Skin epidermis (tissue), 12 donors: Measurements from ENCODE around the gene ARVCF.

ENCODE experiments used
- H3K27ac ChIP-seq, 21 experiments: fragments of 200-600 bp; sonication (generic) in 11 of 21; one replicate each; pipeline ENCODE4 v1.5.0; 2020; ENCODE audit warnings: mild to moderate bottlenecking in 3 of 21, inconsistent platforms in 2 of 21, moderate library complexity in 2 of 21
- H3K4me3 ChIP-seq, 7 experiments: fragments of 200-600 bp; sonication (generic) in 2 of 7; one replicate each; pipeline ENCODE4 v1.5.0; 2020; ENCODE audit warnings: inconsistent platforms in 2 of 7, mild to moderate bottlenecking in 2 of 7, moderate library complexity in 1 of 7

Gene ARVCF

DNA sequence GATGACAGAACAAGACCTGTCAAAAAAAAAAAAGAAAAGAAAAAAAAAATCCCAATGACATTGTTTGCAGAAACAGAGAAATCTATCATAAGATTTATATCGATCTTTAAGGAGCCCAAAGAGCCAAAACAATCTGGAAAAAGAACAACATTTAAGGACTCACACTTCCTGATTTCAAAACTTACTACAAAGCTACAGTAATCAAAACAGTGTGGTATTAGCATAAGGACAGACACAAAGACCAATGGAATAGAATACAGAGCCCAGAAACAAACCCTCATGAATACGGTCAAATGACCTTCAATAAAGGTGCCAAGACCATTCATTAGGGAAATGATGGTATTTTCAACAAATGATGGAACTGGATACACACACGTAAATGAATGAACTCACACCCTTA is 12.2 kb downstream of the ARVCF start:
- Histone ChIP-seq H3K4me3 (no peak overlapping the region), H3K27ac (no peak overlapping the region)

DNA sequence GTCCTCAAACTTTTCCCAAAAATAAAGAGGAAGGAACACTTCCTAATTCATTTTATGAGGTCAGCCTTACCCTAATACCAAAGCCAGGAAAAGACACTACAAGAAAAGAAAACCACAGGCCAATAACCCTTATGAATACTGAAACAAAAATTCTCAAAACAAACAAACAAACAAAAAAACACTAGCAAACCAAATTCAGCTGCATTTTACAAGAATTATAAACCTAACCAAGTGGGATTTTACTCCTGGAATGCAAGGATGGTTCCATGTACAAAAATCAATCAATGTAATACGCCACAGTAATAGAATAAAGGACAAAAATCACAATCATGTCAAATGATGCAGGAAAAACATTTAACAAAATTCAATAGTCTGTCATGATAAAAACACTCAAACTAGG is 13.3 kb downstream of the ARVCF start:
- Histone ChIP-seq H3K27ac (no peak overlapping the region), H3K4me3 (no peak overlapping the region)

- H3K27ac ChIP-seq, result no peak overlapping the region
- no peak overlapping the region for H3K4me3 ChIP-seq
Observed at GRCh38 chr22:20002636-20003035, 14.0 kb downstream of the ARVCF start.

DNA sequence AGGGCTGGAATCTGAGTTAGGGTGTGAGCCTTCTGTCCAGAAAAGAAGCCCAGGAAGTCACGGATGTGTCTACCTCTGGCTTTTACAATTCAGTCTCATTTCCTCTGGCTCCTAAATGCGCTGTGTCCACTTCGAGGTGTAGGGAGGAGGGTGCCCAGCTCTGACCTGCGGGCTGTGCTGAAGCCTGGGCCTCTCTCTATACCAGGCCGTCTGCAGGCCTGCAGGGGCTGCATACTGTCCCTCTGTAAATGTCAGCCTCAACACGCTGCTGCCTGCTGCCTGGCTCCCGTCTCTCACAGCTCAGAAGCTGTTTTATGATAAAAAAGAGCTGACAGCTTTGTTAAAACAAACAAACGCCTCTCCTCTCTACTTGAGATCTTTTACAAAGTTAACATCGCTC is 14.5 kb downstream of the ARVCF start:
- H3K4me3 ChIP-seq, result no peak overlapping the region
- H3K27ac ChIP-seq, result no peak overlapping the region

GRCh38 chr22:20001082-20001638 is 15.5 kb downstream of the ARVCF start:
- H3K27ac ChIP-seq, result no peak overlapping the region

GRCh38 chr22:20000246-20001081 is 16.2 kb downstream of the ARVCF start:
- no peak overlapping the region for H3K27ac ChIP-seq
- no peak overlapping the region for H3K4me3 ChIP-seq

More at GRCh38 chr22:20001082-20001638, 15.5 kb downstream of the ARVCF start:
- H3K4me3 ChIP-seq, result no peak overlapping the region

GRCh38 chr22:19998991-19999820 is 17.4 kb downstream of the ARVCF start:
- H3K4me3 ChIP-seq, result no peak overlapping the region
- H3K27ac ChIP-seq, result peak overlapping the region in 1 of 21 experiments; percentile 28

GRCh38 chr22:19998232-19998951 is 18.2 kb downstream of the ARVCF start:
- H3K27ac ChIP-seq, result peak overlapping the region in 1 of 21 experiments; percentile 28

DNA sequence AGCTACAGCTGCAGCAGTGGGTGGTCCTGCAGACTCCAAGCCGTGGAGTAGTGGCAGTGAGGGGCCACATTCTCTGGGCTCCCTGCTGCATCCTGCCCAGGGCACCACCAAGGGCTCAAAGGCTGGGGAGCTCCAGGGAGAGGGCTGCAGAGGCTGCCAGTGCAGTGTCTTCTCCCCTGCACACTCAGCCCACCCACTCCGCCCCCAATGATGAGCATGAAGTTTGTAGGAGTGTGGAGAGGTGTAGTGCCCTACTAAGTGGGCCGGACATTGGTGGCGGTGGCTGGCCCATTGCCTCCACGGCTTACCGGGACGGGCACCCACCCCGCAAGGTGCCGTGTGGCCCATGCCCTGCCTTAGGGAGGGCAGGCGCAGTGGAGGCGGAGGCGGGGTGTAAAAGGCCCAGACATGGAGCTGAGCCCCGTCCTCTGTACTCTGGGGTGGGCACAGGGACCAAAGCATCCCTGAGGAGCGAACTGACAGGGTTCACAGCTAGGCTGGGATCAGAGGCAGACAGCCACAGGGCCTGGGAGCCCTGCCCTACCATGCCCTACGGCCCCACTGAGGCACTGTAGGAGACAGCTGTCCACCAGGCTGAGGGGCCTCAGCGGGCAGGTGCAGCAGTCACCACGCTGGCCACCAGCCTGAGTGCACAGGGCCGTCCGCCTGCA is 18.9 kb downstream of the ARVCF start:
- peak overlapping the region in 1 of 21 experiments; percentile 28 for H3K27ac ChIP-seq

More at GRCh38 chr22:19998232-19998951, 18.2 kb downstream of the ARVCF start:
- H3K4me3 ChIP-seq, result no peak overlapping the region

DNA sequence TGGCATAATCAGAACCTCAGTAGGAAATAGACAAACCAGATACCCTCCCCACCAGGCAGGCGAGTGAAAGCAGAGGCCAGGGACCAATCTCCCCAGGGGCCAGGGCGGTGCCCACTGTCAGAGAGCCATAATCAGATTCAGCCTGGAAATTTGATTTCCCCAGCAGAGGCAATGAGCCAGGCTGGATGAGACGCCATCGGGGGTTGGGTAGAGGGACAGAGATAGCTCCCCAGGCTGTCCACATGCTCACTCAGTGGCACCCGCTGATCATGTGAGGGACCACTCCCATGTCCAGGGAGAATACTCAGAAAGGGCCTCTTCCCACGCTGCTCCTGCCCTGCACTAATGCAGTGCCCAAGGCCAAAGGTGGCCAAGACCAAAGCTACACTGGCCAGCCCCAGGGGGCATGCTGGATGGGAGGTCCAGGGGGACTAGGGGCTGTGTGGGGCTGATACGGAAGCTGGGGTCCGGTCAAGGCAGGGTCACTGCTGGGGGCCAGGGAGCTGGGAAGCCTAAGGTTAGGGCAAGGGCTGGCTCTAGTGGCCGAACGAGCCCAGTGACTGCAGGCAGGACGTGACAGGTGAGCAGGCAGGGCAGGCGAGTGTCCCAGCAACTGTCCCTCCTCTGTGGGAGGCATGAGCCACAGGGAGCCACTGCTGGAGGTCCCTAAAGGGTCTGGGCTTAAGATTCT is 19.8 kb downstream of the ARVCF start:
- peak overlapping the region in 3 of 21 experiments; percentile 33 to 83 (median 61) for H3K27ac ChIP-seq
- no peak overlapping the region for H3K4me3 ChIP-seq

More for the DNA sequence above, 18.9 kb downstream of the ARVCF start:
- no peak overlapping the region for H3K4me3 ChIP-seq

DNA sequence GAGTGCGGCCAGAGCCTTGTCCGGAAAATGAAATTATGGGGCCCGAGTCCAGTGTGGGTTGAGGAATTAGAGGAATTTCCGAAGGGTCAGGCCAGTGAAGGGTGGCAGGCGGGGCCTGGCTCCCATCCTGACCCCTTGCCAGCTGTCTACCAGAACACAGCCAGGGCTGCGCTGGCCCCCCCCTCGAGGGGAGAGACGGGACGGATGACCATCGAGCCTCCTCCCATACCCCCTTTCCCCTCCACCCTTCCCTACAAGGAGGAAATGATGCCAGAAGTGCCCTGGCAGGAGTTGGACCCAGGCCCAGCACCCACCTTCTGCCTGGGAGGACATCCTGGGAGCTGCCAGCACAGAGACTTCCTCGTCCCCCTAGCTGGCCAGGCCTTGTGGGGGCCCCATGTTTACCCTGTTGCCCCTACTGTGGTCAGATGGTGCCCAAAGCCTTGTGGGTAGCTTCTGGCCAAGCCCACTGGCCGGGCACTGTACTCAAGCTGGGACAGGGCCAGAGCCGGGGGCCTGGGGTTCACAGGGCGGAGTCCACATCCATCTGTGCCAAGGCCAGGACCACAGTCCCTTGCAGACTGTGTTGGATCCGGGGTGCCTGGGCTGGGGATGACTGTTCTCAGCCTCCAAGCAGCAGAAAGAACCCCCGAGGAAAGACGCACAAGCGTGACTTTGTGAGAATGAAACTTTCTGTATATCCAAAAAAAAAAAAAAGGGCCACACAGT is 20.8 kb downstream of the ARVCF start:
- H3K27ac ChIP-seq, result peak overlapping the region in 8 of 21 experiments; percentile 21 to 83 (median 56)
- H3K4me3 ChIP-seq, result no peak overlapping the region

- Histone ChIP-seq H3K27ac (peak overlapping the region in 4 of 21 experiments; percentile 21 to 83 (median 71)), H3K4me3 (no peak overlapping the region)
Observed at GRCh38 chr22:19994851-19995610, 21.6 kb downstream of the ARVCF start.

GRCh38 chr22:19993926-19994325 is 22.7 kb downstream of the ARVCF start:
- Histone ChIP-seq H3K4me3 (no peak overlapping the region), H3K27ac (no peak overlapping the region)

GRCh38 chr22:19992921-19993355 is 23.7 kb downstream of the ARVCF start:
- H3K4me3 ChIP-seq, result no peak overlapping the region
- no peak overlapping the region for H3K27ac ChIP-seq

DNA sequence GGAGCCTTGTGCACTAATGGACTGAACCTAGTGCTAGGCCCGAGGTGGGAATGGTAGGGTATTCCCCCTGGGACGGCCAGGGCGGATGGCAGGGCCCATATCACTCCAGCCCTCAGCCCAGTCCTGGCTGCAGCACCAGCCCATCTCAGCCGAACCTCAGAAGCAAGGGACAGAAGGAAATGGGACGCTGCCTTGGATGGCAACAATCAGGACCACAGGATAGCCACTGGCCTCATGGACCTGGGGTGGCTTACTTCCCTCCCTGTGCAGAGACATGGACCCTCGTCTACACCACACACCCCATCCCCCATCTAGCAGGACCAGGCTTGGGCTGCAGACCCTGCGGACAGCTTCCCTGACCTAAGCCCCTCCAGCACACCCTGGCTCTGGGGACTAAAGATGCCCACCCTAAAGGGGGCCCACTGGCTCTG is 24.1 kb downstream of the ARVCF start:
- Histone ChIP-seq H3K27ac (no peak overlapping the region), H3K4me3 (no peak overlapping the region)

DNA sequence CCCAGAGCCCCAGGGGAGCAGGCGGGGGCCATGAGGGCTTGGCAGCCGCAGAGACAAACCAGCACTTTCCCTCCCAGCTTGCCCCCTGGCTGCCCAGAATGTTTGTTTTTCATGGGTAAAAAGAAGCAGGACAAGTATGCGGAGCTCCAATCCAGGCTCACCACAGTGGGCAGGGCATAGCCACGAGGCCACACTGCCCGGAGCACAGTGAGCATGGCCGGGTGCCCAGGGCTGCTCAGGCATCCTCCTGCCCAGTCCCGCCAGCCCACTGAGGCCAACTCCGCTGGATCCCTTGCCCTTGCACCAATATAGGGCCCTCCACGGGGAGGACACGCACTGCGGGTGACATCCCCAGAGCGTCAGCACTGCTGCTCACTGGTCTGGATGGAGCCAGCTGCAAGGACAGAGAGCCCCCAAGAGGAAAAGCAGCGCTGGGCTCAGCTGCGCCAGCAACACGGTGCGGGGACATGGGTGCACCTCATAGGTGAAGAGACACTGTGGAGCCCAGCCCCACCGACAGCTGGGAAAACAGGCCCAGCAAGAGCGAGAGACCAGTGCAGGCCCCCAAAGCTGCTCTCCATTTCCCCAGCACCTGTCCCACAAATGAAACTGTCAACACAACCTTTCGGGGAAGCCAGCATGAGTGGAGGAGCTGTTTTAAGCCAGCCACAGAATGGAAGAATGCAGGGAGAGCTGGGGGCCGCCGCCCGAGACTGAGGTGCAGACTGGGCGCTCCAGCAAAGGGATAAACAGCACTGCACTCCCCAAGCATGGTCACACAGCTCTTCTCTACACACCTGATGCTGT is 24.8 kb downstream of the ARVCF start:
- no peak overlapping the region for H3K4me3 ChIP-seq
- peak overlapping the region in 2 of 21 experiments; percentile 31 to 46 for H3K27ac ChIP-seq

- Histone ChIP-seq H3K4me3 (no peak overlapping the region), H3K27ac (peak overlapping the region in 2 of 21 experiments; percentile 31 to 46)
Observed at GRCh38 chr22:19991395-19991644, 25.3 kb downstream of the ARVCF start.
